Body of pancreas (tissue), 4 donors: ENCODE results near the gene SPRED2.

Experiments used
- POLR2A ChIP-seq, 3 donors: fragments of 450-650 bp; IDR thresholded peaks; one replicate each; pipeline ENCODE4 v1.6.1; 2016; ENCODE audit warnings: antibody characterized with exemption in 3 of 3, mild to moderate bottlenecking in 2 of 3
- TF ChIP-seq, protein P1 (sequence below), 7 experiments: fragments of 450-650 bp in 4 of 7; fragments of 200-600 bp in 3 of 7; sonication (generic) in 3 of 7; IDR thresholded peaks; one replicate each; pipeline ENCODE4 v1.5.1; 2016 to 2019; ENCODE audit warnings: antibody characterized with exemption in 7 of 7

DNA sequence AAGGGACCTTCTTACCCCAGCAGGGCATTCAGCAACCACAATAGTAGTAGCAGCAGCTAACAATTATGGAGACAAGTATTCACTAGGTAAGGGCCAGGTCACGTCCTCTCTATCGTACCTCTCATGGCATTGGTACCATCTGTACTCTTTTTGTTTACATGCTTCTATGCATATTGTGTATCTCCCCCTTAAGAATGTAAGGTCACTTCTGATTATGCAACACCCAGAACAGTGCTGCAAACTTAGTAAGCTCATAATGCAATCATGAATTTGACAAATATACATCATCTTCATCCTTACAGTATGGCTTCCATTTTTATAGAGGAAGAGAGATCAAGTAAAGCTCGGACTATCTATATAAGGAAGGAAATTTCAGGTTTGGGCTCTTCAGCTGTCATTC lies 46.1 kb downstream of the SPRED2 start:
- no peak for TF ChIP-seq POLR2A (IDR thresholded peaks at IDR 0.05)
- TF ChIP-seq, protein P1, sequence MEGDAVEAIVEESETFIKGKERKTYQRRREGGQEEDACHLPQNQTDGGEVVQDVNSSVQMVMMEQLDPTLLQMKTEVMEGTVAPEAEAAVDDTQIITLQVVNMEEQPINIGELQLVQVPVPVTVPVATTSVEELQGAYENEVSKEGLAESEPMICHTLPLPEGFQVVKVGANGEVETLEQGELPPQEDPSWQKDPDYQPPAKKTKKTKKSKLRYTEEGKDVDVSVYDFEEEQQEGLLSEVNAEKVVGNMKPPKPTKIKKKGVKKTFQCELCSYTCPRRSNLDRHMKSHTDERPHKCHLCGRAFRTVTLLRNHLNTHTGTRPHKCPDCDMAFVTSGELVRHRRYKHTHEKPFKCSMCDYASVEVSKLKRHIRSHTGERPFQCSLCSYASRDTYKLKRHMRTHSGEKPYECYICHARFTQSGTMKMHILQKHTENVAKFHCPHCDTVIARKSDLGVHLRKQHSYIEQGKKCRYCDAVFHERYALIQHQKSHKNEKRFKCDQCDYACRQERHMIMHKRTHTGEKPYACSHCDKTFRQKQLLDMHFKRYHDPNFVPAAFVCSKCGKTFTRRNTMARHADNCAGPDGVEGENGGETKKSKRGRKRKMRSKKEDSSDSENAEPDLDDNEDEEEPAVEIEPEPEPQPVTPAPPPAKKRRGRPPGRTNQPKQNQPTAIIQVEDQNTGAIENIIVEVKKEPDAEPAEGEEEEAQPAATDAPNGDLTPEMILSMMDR (IDR thresholded peaks at IDR 0.05): no peak
